ENCODE results near the gene BCOR.

DNA sequence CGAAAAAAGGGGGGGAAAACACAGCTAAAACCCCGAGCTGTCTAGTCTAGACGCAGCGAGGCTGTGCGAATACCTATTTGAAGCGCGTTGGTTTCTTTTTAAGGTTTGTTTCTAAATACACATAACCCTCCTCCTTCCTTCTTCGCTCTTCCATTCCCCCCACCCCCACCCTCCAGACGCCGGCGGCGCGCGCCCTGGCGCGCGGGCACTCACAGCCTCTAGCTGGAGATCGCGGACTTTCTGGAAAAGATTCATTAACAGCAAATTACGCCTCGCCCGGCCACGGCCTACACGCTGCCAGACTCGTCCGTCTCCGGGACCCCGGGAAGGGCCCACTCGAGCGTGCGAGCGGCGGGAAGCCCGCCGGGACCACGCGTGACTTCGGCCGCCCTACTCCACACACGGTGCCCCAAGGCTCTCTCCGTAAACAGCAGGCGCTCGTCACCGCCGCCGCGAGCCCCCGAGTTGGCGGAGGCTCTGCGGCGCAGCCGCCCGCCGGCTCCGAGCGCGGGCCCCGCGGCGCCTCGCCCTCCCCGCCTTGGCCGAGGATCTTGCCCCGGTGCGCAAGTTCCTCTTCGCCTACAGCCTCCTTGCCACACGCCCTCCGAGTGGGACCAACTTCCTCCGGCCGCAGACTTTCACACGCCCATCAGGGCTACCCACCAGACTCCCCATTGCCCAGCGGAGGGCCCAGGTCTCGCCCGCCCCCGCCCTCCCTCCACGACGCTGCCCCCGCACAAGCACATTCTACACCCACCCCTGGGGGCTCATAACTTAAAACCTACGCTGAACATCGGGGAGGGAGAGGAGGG lies 2.0 kb downstream of the BCOR start:
- no peak for TF ChIP-seq EZH2phosphoT487 (IDR thresholded peaks at IDR 0.05; ENCODE audit: borderline replicate concordance, low read depth)
- TF ChIP-seq, protein P1, sequence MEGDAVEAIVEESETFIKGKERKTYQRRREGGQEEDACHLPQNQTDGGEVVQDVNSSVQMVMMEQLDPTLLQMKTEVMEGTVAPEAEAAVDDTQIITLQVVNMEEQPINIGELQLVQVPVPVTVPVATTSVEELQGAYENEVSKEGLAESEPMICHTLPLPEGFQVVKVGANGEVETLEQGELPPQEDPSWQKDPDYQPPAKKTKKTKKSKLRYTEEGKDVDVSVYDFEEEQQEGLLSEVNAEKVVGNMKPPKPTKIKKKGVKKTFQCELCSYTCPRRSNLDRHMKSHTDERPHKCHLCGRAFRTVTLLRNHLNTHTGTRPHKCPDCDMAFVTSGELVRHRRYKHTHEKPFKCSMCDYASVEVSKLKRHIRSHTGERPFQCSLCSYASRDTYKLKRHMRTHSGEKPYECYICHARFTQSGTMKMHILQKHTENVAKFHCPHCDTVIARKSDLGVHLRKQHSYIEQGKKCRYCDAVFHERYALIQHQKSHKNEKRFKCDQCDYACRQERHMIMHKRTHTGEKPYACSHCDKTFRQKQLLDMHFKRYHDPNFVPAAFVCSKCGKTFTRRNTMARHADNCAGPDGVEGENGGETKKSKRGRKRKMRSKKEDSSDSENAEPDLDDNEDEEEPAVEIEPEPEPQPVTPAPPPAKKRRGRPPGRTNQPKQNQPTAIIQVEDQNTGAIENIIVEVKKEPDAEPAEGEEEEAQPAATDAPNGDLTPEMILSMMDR (IDR thresholded peaks at IDR 0.05): no peak
